GM23338 (cell line): Measurements from ENCODE around the gene ADCY5. TPM values are rescaled to one million over a fixed set of nuclear protein-coding genes. Genes with fewer than 3 reads are reported as not detected.

Experiments used
- ATAC-seq: fragments of 200-7000 bp; cut with Tn5 transposase; 3 replicates; pipeline ENCODE4 v1.9.1; 2020
- DNase-seq: peaks from one replicate; pipeline ENCODE4 v3.0.0-alpha.2; 2015; ENCODE audit warnings: low spot score
- H2AFZ ChIP-seq: fragments of 200-600 bp; sonication (generic); 2 replicates; pipeline ENCODE4 v1.8.0; 2016; ENCODE audit warnings: antibody characterized with exemption, mild to moderate bottlenecking, moderate library complexity
- H3F3A ChIP-seq: fragments of 200-600 bp; sonication (generic); replicated peaks from 2 replicates; pipeline ENCODE4 v1.8.0; 2017; ENCODE audit warnings: antibody characterized with exemption, mixed run types, low read depth
- H3K27ac ChIP-seq: fragments of 200-600 bp; sonication (generic); 2 replicates; pipeline ENCODE4 v1.6.1; 2016; ENCODE audit warnings: low read depth
- H3K27me3 ChIP-seq: fragments of 200-600 bp; sonication (generic); 2 replicates; pipeline ENCODE4 v1.8.0; 2016; ENCODE audit warnings: mild to moderate bottlenecking, mixed run types, moderate library complexity; ENCODE audit not compliant: insufficient read depth
- H3K36me3 ChIP-seq: fragments of 200-600 bp; sonication (generic); 2 replicates; pipeline ENCODE4 v1.8.0; 2016; ENCODE audit warnings: mild to moderate bottlenecking; ENCODE audit not compliant: insufficient read depth
- H3K4me1 ChIP-seq: fragments of 200-600 bp; sonication (generic); 2 replicates; pipeline ENCODE4 v1.8.0; 2016; ENCODE audit warnings: mild to moderate bottlenecking, moderate library complexity; ENCODE audit not compliant: insufficient read depth
- H3K4me2 ChIP-seq: fragments of 200-600 bp; sonication (generic); 2 replicates; pipeline ENCODE4 v1.7.1; 2017; ENCODE audit warnings: mixed run types
- H3K4me3 ChIP-seq: fragments of 200-600 bp; sonication (generic); 2 replicates; pipeline ENCODE4 v1.6.1; 2016; ENCODE audit warnings: mixed run types
- H3K79me2 ChIP-seq: fragments of 200-600 bp; sonication (generic); replicated peaks from 2 replicates; pipeline ENCODE4 v1.8.0; 2017; ENCODE audit warnings: mild to moderate bottlenecking; ENCODE audit not compliant: insufficient read depth
- H3K9me2 ChIP-seq: fragments of 200-600 bp; sonication (generic); 2 replicates; pipeline ENCODE4 v1.8.0; 2017; ENCODE audit not compliant: insufficient read depth
- H4K20me1 ChIP-seq: fragments of 200-600 bp; sonication (generic); replicated peaks from 2 replicates; pipeline ENCODE4 v1.8.0; 2017; ENCODE audit warnings: mild to moderate bottlenecking; ENCODE audit not compliant: insufficient read depth
- H3K27ac Mint-ChIP-seq: 2 replicates; pipeline ENCODE4 v1.8.0; 2020; ENCODE audit warnings: inconsistent platforms, mild to moderate bottlenecking, moderate library complexity, mixed read lengths
- H3K27me3 Mint-ChIP-seq: 3 replicates; pipeline ENCODE4 v1.8.0; 2022; ENCODE audit warnings: low read depth, mild to moderate bottlenecking, moderate library complexity, mixed read lengths, inconsistent platforms; ENCODE audit not compliant: insufficient read depth, poor library complexity
- H3K36me3 Mint-ChIP-seq: 3 replicates; pipeline ENCODE4 v1.8.0; 2021; ENCODE audit warnings: low read depth, mild to moderate bottlenecking, inconsistent platforms, moderate library complexity, mixed read lengths
- H3K4me1 Mint-ChIP-seq: 3 replicates; pipeline ENCODE4 v1.8.0; 2020; ENCODE audit warnings: mild to moderate bottlenecking, inconsistent platforms, mixed read lengths
- H3K4me3 Mint-ChIP-seq: 3 replicates; pipeline ENCODE4 v1.8.0; 2021; ENCODE audit warnings: moderate library complexity, mild to moderate bottlenecking, inconsistent platforms, mixed read lengths
- H3K9me3 Mint-ChIP-seq: 3 replicates; pipeline ENCODE4 v1.8.0; 2020; ENCODE audit warnings: moderate library complexity, mild to moderate bottlenecking, inconsistent platforms, mixed read lengths
- CREB1 ChIP-seq: fragments of 250-450 bp; sonication (Bioruptor Pico); IDR thresholded peaks from 2 replicates; pipeline ENCODE4 v1.5.0; 2020; ENCODE audit warnings: low read depth, mild to moderate bottlenecking, moderate library complexity
- EZH2phosphoT487 ChIP-seq: fragments of 200-600 bp; sonication (generic); IDR thresholded peaks from one replicate; pipeline ENCODE4 v1.8.1; 2018; ENCODE audit warnings: antibody characterized with exemption; ENCODE audit not compliant: unreplicated experiment
- JUNB ChIP-seq: IDR thresholded peaks from one replicate; pipeline ENCODE4 v1.6.1; 2016; ENCODE audit warnings: antibody characterized with exemption; ENCODE audit not compliant: unreplicated experiment
- POLR2AphosphoS5 ChIP-seq: IDR thresholded peaks from 2 replicates; pipeline ENCODE4 v1.6.1; 2016; ENCODE audit warnings: antibody characterized with exemption, low read depth
- STAT1 ChIP-seq: IDR thresholded peaks from one replicate; pipeline ENCODE4 v1.6.1; 2016; ENCODE audit warnings: antibody characterized with exemption; ENCODE audit not compliant: unreplicated experiment
- ZNF114 ChIP-seq: fragments of 250-450 bp; sonication (Bioruptor Pico); IDR thresholded peaks from 2 replicates; pipeline ENCODE4 v1.5.0; 2020; ENCODE audit warnings: mild to moderate bottlenecking, moderate library complexity
- ZNF331 ChIP-seq: fragments of 250-450 bp; sonication (Bioruptor Pico); IDR thresholded peaks from 2 replicates; pipeline ENCODE4 v1.5.0; 2020; ENCODE audit warnings: low read depth, mild to moderate bottlenecking, moderate library complexity
- polyA plus RNA-seq: library from polyadenylated mRNA; unstranded; fragments of >200 nt; fragmentation: Nextera tagmentation; extraction: Ambion mirVana; gene quantifications from 2 replicates; pipeline ENCODE4 v1.2.1, GENCODE V29; 2016
- total RNA-seq: library from RNA; depleted of rRNA; stranded (reverse); fragments of >200 nt; shearing (Covaris generic); gene quantifications from 2 replicates; pipeline ENCODE4 v1.2.3, GENCODE V29; 2014
- TF ChIP-seq, protein P1 (sequence below): fragments of 250-450 bp; sonication (Bioruptor Pico); IDR thresholded peaks from 2 replicates; pipeline ENCODE4 v1.5.0; 2020; ENCODE audit warnings: mild to moderate bottlenecking, moderate library complexity
- TF ChIP-seq, protein P2 (sequence below): IDR thresholded peaks from 2 replicates; pipeline ENCODE4 v1.6.1; 2016; ENCODE audit warnings: antibody characterized with exemption
- TF ChIP-seq, protein P3 (sequence below), 2 experiments: fragments of 200-600 bp in 1 of 2; sonication (generic) in 1 of 2; conservative IDR thresholded peaks; 2 replicates each; pipeline versions ENCODE4 v1.5.1 to v1.6.1; 2016 to 2017; ENCODE audit warnings: antibody characterized with exemption in 2 of 2, low read depth in 2 of 2, mild to moderate bottlenecking in 2 of 2, moderate library complexity in 1 of 2
- TF ChIP-seq, protein P4 (sequence below): IDR thresholded peaks from one replicate; pipeline ENCODE4 v1.6.1; 2018; ENCODE audit warnings: antibody characterized with exemption; ENCODE audit not compliant: unreplicated experiment

The ADCY5 gene
- total and polyA plus RNA-seq, 2 experiments from 2014 or later: 3.5 to 10.2 TPM

DNA sequence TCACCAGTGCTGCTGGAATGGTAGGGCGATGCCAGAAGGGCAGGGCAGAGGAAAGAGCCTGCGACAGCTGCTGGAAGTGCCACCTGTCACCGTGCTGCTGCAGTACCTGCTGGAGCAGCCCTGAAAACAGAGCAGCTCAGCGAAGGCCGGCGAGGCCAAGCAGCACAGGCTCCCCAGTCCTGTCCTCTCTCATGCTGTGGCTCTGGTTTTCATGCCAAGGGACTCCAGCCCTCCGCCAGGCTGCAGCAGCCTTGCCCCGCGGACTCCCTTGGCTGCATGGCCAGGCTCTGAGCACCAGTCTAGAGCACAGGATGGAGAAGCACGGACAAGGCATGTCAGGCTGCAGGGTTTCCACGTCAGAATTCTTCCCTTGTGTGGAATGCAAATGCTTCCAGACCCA is 43.9 kb downstream of the ADCY5 start (continued):
- TF ChIP-seq, protein P1, sequence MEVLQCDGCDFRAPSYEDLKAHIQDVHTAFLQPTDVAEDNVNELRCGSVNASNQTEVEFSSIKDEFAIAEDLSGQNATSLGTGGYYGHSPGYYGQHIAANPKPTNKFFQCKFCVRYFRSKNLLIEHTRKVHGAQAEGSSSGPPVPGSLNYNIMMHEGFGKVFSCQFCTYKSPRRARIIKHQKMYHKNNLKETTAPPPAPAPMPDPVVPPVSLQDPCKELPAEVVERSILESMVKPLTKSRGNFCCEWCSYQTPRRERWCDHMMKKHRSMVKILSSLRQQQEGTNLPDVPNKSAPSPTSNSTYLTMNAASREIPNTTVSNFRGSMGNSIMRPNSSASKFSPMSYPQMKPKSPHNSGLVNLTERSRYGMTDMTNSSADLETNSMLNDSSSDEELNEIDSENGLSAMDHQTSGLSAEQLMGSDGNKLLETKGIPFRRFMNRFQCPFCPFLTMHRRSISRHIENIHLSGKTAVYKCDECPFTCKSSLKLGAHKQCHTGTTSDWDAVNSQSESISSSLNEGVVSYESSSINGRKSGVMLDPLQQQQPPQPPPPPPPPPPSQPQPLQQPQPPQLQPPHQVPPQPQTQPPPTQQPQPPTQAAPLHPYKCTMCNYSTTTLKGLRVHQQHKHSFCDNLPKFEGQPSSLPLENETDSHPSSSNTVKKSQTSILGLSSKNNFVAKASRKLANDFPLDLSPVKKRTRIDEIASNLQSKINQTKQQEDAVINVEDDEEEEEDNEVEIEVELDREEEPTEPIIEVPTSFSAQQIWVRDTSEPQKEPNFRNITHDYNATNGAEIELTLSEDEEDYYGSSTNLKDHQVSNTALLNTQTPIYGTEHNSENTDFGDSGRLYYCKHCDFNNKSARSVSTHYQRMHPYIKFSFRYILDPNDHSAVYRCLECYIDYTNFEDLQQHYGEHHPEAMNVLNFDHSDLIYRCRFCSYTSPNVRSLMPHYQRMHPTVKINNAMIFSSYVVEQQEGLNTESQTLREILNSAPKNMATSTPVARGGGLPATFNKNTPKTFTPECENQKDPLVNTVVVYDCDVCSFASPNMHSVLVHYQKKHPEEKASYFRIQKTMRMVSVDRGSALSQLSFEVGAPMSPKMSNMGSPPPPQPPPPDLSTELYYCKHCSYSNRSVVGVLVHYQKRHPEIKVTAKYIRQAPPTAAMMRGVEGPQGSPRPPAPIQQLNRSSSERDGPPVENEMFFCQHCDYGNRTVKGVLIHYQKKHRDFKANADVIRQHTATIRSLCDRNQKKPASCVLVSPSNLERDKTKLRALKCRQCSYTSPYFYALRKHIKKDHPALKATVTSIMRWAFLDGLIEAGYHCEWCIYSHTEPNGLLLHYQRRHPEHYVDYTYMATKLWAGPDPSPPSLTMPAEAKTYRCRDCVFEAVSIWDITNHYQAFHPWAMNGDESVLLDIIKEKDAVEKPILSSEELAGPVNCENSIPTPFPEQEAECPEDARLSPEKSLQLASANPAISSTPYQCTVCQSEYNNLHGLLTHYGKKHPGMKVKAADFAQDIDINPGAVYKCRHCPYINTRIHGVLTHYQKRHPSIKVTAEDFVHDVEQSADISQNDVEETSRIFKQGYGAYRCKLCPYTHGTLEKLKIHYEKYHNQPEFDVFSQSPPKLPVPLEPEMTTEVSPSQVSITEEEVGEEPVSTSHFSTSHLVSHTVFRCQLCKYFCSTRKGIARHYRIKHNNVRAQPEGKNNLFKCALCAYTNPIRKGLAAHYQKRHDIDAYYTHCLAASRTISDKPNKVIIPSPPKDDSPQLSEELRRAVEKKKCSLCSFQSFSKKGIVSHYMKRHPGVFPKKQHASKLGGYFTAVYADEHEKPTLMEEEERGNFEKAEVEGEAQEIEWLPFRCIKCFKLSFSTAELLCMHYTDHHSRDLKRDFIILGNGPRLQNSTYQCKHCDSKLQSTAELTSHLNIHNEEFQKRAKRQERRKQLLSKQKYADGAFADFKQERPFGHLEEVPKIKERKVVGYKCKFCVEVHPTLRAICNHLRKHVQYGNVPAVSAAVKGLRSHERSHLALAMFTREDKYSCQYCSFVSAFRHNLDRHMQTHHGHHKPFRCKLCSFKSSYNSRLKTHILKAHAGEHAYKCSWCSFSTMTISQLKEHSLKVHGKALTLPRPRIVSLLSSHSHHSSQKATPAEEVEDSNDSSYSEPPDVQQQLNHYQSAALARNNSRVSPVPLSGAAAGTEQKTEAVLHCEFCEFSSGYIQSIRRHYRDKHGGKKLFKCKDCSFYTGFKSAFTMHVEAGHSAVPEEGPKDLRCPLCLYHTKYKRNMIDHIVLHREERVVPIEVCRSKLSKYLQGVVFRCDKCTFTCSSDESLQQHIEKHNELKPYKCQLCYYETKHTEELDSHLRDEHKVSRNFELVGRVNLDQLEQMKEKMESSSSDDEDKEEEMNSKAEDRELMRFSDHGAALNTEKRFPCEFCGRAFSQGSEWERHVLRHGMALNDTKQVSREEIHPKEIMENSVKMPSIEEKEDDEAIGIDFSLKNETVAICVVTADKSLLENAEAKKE (CRISPR knock-in tag): no peak
- no peak for TF ChIP-seq EZH2phosphoT487
- TF ChIP-seq ZNF114 (CRISPR knock-in tag): no peak
- no peak for TF ChIP-seq POLR2AphosphoS5
- TF ChIP-seq STAT1: no peak
- TF ChIP-seq CREB1: no peak
- no peak for TF ChIP-seq JUNB
- TF ChIP-seq, protein P2, sequence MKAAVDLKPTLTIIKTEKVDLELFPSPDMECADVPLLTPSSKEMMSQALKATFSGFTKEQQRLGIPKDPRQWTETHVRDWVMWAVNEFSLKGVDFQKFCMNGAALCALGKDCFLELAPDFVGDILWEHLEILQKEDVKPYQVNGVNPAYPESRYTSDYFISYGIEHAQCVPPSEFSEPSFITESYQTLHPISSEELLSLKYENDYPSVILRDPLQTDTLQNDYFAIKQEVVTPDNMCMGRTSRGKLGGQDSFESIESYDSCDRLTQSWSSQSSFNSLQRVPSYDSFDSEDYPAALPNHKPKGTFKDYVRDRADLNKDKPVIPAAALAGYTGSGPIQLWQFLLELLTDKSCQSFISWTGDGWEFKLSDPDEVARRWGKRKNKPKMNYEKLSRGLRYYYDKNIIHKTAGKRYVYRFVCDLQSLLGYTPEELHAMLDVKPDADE: no peak
- no peak for TF ChIP-seq ZNF331

DNA sequence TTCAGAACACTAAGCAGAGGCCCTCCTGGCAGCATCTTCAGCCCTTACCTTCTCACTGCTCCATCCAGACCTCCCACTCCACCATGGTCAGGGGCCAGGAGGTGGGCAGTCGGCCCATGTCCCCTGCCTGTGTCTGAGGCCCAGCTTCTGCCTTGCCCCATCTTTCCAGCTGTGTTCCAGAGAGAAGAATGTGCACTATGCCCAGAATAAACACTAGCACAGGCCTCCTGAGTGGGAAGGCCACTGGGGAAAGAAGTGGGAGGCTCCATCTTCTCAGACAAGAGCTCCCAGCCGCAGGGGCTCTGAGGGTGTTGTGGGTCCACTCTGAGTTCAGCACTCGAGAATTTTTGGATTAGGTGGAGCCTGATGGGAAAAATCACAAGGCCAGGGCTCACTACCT is 44.5 kb downstream of the ADCY5 start:
- Histone ChIP-seq H3K36me3 (no peaks in the 10 kb centered on the region), H3K9me2 (no peaks in the 10 kb centered on the region), H4K20me1 (no peaks in the 10 kb centered on the region; the same call in 1 of the 2 replicates), H3K27ac (no peak overlapping the region), H3K4me3 (no peak overlapping the region), H3F3A (no peaks in the 10 kb centered on the region), H3K4me2 (no peak overlapping the region), H3K4me1 (peaks cover 5% of the 10 kb centered on the region; the same call in 1 of the 2 replicates), H3K27me3 (no peaks in the 10 kb centered on the region), H3K79me2 (no peaks in the 10 kb centered on the region), H2AFZ (no peak overlapping the region)
- no peaks in the 10 kb centered on the region; the same call in 2 of the 3 replicates for H3K36me3 Mint-ChIP-seq
- no peak for DNase-seq
- H3K27ac Mint-ChIP-seq: no peak overlapping the region
- H3K4me1 Mint-ChIP-seq: peaks cover 13% of the 10 kb centered on the region
- no peak for ATAC-seq
- no peak overlapping the region for H3K4me3 Mint-ChIP-seq
- peaks cover 3% of the 10 kb centered on the region for H3K27me3 Mint-ChIP-seq
- H3K9me3 Mint-ChIP-seq: no peaks in the 10 kb centered on the region
- no peak for TF ChIP-seq STAT1
- TF ChIP-seq, protein P3, sequence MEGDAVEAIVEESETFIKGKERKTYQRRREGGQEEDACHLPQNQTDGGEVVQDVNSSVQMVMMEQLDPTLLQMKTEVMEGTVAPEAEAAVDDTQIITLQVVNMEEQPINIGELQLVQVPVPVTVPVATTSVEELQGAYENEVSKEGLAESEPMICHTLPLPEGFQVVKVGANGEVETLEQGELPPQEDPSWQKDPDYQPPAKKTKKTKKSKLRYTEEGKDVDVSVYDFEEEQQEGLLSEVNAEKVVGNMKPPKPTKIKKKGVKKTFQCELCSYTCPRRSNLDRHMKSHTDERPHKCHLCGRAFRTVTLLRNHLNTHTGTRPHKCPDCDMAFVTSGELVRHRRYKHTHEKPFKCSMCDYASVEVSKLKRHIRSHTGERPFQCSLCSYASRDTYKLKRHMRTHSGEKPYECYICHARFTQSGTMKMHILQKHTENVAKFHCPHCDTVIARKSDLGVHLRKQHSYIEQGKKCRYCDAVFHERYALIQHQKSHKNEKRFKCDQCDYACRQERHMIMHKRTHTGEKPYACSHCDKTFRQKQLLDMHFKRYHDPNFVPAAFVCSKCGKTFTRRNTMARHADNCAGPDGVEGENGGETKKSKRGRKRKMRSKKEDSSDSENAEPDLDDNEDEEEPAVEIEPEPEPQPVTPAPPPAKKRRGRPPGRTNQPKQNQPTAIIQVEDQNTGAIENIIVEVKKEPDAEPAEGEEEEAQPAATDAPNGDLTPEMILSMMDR (conservative IDR thresholded peaks at IDR 0.05; ENCODE audit: low read depth in 2 of 2): no peak
- TF ChIP-seq POLR2AphosphoS5: no peak
- no peak for TF ChIP-seq CREB1
- TF ChIP-seq, protein P2: no peak
- TF ChIP-seq ZNF114 (CRISPR knock-in tag): no peak
- no peak for TF ChIP-seq EZH2phosphoT487
- TF ChIP-seq, protein P4, sequence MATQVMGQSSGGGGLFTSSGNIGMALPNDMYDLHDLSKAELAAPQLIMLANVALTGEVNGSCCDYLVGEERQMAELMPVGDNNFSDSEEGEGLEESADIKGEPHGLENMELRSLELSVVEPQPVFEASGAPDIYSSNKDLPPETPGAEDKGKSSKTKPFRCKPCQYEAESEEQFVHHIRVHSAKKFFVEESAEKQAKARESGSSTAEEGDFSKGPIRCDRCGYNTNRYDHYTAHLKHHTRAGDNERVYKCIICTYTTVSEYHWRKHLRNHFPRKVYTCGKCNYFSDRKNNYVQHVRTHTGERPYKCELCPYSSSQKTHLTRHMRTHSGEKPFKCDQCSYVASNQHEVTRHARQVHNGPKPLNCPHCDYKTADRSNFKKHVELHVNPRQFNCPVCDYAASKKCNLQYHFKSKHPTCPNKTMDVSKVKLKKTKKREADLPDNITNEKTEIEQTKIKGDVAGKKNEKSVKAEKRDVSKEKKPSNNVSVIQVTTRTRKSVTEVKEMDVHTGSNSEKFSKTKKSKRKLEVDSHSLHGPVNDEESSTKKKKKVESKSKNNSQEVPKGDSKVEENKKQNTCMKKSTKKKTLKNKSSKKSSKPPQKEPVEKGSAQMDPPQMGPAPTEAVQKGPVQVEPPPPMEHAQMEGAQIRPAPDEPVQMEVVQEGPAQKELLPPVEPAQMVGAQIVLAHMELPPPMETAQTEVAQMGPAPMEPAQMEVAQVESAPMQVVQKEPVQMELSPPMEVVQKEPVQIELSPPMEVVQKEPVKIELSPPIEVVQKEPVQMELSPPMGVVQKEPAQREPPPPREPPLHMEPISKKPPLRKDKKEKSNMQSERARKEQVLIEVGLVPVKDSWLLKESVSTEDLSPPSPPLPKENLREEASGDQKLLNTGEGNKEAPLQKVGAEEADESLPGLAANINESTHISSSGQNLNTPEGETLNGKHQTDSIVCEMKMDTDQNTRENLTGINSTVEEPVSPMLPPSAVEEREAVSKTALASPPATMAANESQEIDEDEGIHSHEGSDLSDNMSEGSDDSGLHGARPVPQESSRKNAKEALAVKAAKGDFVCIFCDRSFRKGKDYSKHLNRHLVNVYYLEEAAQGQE: no peak
- TF ChIP-seq JUNB: no peak
